HG02623 (cell line): ENCODE measurements around the gene SCRG1.

Experiments used
- ATAC-seq: cut with Tn5 transposase; IDR thresholded peaks from one replicate; pipeline ENCODE4 v1.9.1; 2021; ENCODE audit warnings: moderate library complexity; ENCODE audit not compliant: unreplicated experiment

SCRG1 gene

GRCh38 chr4:173411106-173411693 lies 12.3 kb upstream of the SCRG1 start:
- ATAC-seq: no peak

- ATAC-seq: no peak
Measured at GRCh38 chr4:173410079-173410478, 11.2 kb upstream of the SCRG1 start.

- peak; percentile 69 for ATAC-seq
Measured at GRCh38 chr4:173405840-173406606, 7.1 kb upstream of the SCRG1 start.

- no peak for ATAC-seq
Measured at GRCh38 chr4:173404296-173404865, 5.5 kb upstream of the SCRG1 start.

- ATAC-seq: no peak
Measured at GRCh38 chr4:173403051-173403450, 4.1 kb upstream of the SCRG1 start.

GRCh38 chr4:173401063-173401462 lies 2.1 kb upstream of the SCRG1 start:
- no peak for ATAC-seq

GRCh38 chr4:173398220-173398619 lies 696 bp downstream of the SCRG1 start:
- no peak for ATAC-seq

GRCh38 chr4:173397604-173398003 lies 1.3 kb downstream of the SCRG1 start:
- ATAC-seq: no peak

- ATAC-seq: no peak
Measured at GRCh38 chr4:173391701-173392100, 7.2 kb downstream of the SCRG1 start.

- ATAC-seq: no peak
Measured at GRCh38 chr4:173386751-173387150, 12.2 kb downstream of the SCRG1 start.

- ATAC-seq: no peak
Measured at GRCh38 chr4:173382349-173382748, 16.6 kb downstream of the SCRG1 start.

GRCh38 chr4:173381610-173382009 lies 17.3 kb downstream of the SCRG1 start:
- no peak for ATAC-seq

- no peak for ATAC-seq
Measured at GRCh38 chr4:173380987-173381386, 17.9 kb downstream of the SCRG1 start.

- ATAC-seq: no peak
Measured at GRCh38 chr4:173379929-173380328, 19.0 kb downstream of the SCRG1 start.

GRCh38 chr4:173374588-173374987 lies 24.3 kb downstream of the SCRG1 start:
- no peak for ATAC-seq

GRCh38 chr4:173371292-173372192 lies 27.4 kb downstream of the SCRG1 start:
- peak; percentile 15 for ATAC-seq

- peak; percentile 62 for ATAC-seq
Measured at GRCh38 chr4:173370477-173371291, 28.2 kb downstream of the SCRG1 start, which contains the start of gene SAP30. TSS of gene SAP30 (plus strand) at chr4:173370954. CDS start at chr4:173371183, 229 bp downstream.

GRCh38 chr4:173370130-173370476 lies 28.8 kb downstream of the SCRG1 start:
- peak; percentile 0 for ATAC-seq

- ATAC-seq: no peak
Measured at GRCh38 chr4:173367946-173368345, 31.0 kb downstream of the SCRG1 start.

GRCh38 chr4:173367285-173367684 lies 31.6 kb downstream of the SCRG1 start:
- ATAC-seq: no peak
